OCI-LY7 (cell line): ENCODE data around the gene GPR135. TPM values are rescaled to one million over a fixed set of nuclear protein-coding genes. Genes with fewer than 3 reads are reported as not detected.
"Not testable (repeated sequence)": the region's sequence is repeated elsewhere in the genome, so short reads cannot be mapped to it uniquely, and the experiment has no call there.

Source experiments
- BruUV-seq: library from RNA; stranded (reverse); fragments of 400-500 nt; replicated peaks from 2 replicates; lab custom pipeline; 2021; lab: Mats Ljungman, UMichigan
- CTCF ChIA-PET: fragments of 300-600 bp; sonication (Branson Sonifier 250); formaldehyde crosslinking; loops from one replicate; lab custom pipeline; 2022; ENCODE audit warnings: antibody characterized with exemption; ENCODE audit not compliant: unreplicated experiment; lab: Charles Lee
- POLR2A ChIA-PET: fragments of 300-600 bp; sonication (Branson Sonifier 250); formaldehyde crosslinking; loops from one replicate; lab custom pipeline; 2022; ENCODE audit warnings: antibody characterized with exemption; lab: Charles Lee
- DNase-seq: peaks from one replicate; pipeline ENCODE4 v3.0.0-alpha.2; 2015; ENCODE audit warnings: low spot score
- H2AFZ ChIP-seq: fragments of 200-600 bp; sonication (generic), shearing (Covaris generic); 2 replicates; pipeline ENCODE4 v1.6.1; 2014; ENCODE audit warnings: mild to moderate bottlenecking, antibody characterized with exemption, low read length, moderate library complexity
- H3K27ac ChIP-seq: fragments of 200-600 bp; sonication (generic); 2 replicates; pipeline ENCODE4 v1.5.1; 2014; ENCODE audit warnings: mixed run types, low read depth, mild to moderate bottlenecking, moderate library complexity, low read length, inconsistent platforms; ENCODE audit not compliant: poor library complexity, severe bottlenecking
- H3K36me3 ChIP-seq: fragments of 200-600 bp; sonication (generic); 2 replicates; pipeline ENCODE4 v1.6.1; 2014; ENCODE audit warnings: mild to moderate bottlenecking, antibody characterized with exemption, low read length, moderate library complexity, mixed read lengths; ENCODE audit not compliant: insufficient read depth
- H3K4me1 ChIP-seq: fragments of 200-600 bp; sonication (generic); 2 replicates; pipeline ENCODE4 v1.5.1; 2014; ENCODE audit warnings: mild to moderate bottlenecking, low read length; ENCODE audit not compliant: insufficient read depth, poor library complexity, severe bottlenecking
- H3K4me2 ChIP-seq: fragments of 200-600 bp; sonication (generic); 2 replicates; pipeline ENCODE4 v1.6.1; 2014; ENCODE audit warnings: mild to moderate bottlenecking, low read length
- H3K4me3 ChIP-seq: fragments of 200-600 bp; sonication (generic); 2 replicates; pipeline ENCODE4 v1.5.1; 2014; ENCODE audit warnings: mild to moderate bottlenecking, low read depth, low read length; ENCODE audit not compliant: poor library complexity, severe bottlenecking
- H3K79me2 ChIP-seq: fragments of 200-600 bp; sonication (generic); 2 replicates; pipeline ENCODE4 v1.6.1; 2016; ENCODE audit warnings: low read depth, mild to moderate bottlenecking, low read length, moderate library complexity, mixed read lengths; ENCODE audit not compliant: insufficient read depth
- H3K9me2 ChIP-seq: fragments of 200-600 bp; sonication (generic); 2 replicates; pipeline ENCODE4 v1.6.1; 2016; ENCODE audit warnings: mild to moderate bottlenecking, low read length, mixed read lengths; ENCODE audit not compliant: insufficient read depth
- H3K9me3 ChIP-seq: fragments of 200-600 bp; sonication (generic); 2 replicates; pipeline ENCODE4 v1.6.1; 2014; ENCODE audit warnings: mild to moderate bottlenecking, mixed run types, low read length, mixed read lengths
- H4K20me1 ChIP-seq: fragments of 200-600 bp; sonication (generic); 2 replicates; pipeline ENCODE4 v1.6.1; 2014; ENCODE audit warnings: mild to moderate bottlenecking, antibody characterized with exemption, low read length, moderate library complexity, mixed read lengths; ENCODE audit not compliant: insufficient read depth
- CTCF ChIP-seq: fragments of 200-600 bp; sonication (generic); conservative IDR thresholded peaks from 2 replicates; pipeline ENCODE4 v1.5.1; 2014; ENCODE audit warnings: mild to moderate bottlenecking, antibody characterized with exemption, low read length, moderate library complexity, mixed read lengths
- EZH2phosphoT487 ChIP-seq: fragments of 200-600 bp; sonication (generic); IDR thresholded peaks from 2 replicates; pipeline ENCODE4 v1.6.1; 2018; ENCODE audit warnings: low read depth, borderline replicate concordance, mild to moderate bottlenecking, mixed run types, antibody characterized with exemption, low read length, moderate library complexity, mixed read lengths
- intact Hi-C: fragments of 100-400 bp; cut with micrococcal nuclease; formaldehyde crosslinking; loops from one replicate; pipeline ENCODE4 v1.10.0; 2022; ENCODE audit not compliant: unreplicated experiment
- total RNA-seq, 2 experiments: library from RNA; depleted of rRNA in 1 of 2; stranded (reverse); fragments of >200 nt in 1 of 2; shearing (Covaris generic) in 1 of 2; gene quantifications; 2 replicates each; pipeline ENCODE4 v1.2.3, GENCODE V29; 2014 to 2022

Gene GPR135
- total RNA-seq, 2 experiments from 2014 or later: 6.5 to 10.9 TPM

DNA sequence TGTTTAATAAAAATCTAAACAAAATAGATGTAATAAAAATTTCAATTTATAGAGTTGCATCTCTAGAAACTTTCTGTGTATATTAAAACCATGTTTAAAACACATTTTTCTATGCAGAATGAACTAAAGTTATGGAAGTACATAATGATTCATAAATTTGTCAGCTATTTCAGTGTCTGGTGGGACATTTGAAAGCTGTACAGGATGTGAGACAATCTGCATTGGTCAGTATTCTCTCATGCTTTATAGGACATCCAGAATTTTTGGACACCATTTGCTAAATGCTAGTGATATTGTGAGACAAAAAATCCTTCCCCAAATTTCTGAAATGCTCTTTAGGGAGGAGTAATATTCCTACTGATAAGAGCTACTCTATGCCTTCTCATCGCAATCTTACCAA lies 13.3 kb downstream of the GPR135 start:
- no peak for DNase-seq
- no peaks in the 10 kb centered on the region for H3K79me2 ChIP-seq
- H3K36me3 ChIP-seq: peaks cover 20% of the 10 kb centered on the region
- no peaks in the 10 kb centered on the region for H3K4me1 ChIP-seq
- POLR2A ChIA-PET: interaction anchor here (0.8 kb wide), 1 partner anchor 24 kb away, joined by 3 read pairs; no protein-coding TSS in a partner anchor
- no peak overlapping the region for H3K27ac ChIP-seq
- H3K4me2 ChIP-seq: no peak overlapping the region
- H3K4me3 ChIP-seq: no peak overlapping the region
- no peak for TF ChIP-seq EZH2phosphoT487
- TF ChIP-seq CTCF: no peak
- H3K9me2 ChIP-seq: no peaks in the 10 kb centered on the region
- no peak overlapping the region for H2AFZ ChIP-seq
- no TSS peak for BruUV-seq
- H4K20me1 ChIP-seq: no peaks in the 10 kb centered on the region
- H3K9me3 ChIP-seq: no peaks in the 10 kb centered on the region; the same call in 1 of the 2 replicates
- CTCF ChIA-PET: no interaction called here
- intact Hi-C loops: no loop called here

DNA sequence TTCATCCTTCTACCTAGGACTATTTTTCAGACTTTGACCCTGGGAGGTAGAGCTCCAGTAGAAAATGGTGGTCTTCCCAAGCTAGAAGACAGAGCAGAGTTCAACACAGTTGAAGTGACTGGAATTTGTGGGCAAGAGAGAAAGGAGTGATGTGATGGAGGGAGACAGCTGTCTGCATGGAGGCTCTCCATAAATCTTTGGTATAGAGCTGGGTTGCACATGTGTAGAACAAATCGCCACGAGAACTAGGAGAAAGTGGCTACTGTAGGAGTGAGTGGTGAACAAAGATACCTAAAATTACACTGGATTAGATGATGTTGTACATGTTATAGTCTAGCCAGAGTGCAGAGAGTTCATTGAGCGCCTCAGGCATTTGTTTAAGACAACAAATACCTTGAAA lies 14.5 kb downstream of the GPR135 start:
- no TSS peak for BruUV-seq
- CTCF ChIA-PET: no interaction called here
- H3K4me3 ChIP-seq: no peak overlapping the region
- no peak overlapping the region for H2AFZ ChIP-seq
- H3K4me2 ChIP-seq: no peak overlapping the region
- TF ChIP-seq EZH2phosphoT487 (no peak), CTCF (no peak)
- no peaks in the 10 kb centered on the region for H3K9me2 ChIP-seq
- POLR2A ChIA-PET: interaction anchor here (0.8 kb wide), 3 partner anchors 9 to 292 kb away, joined by 3 read pairs; no protein-coding TSS in a partner anchor
- intact Hi-C loops: no loop called here
- H3K27ac ChIP-seq: no peak overlapping the region
- no peak for DNase-seq
- H3K36me3 ChIP-seq: peaks cover 9% of the 10 kb centered on the region
- H3K9me3 ChIP-seq: no peaks in the 10 kb centered on the region
- no peaks in the 10 kb centered on the region for H4K20me1 ChIP-seq
- no peaks in the 10 kb centered on the region for H3K4me1 ChIP-seq
- no peaks in the 10 kb centered on the region for H3K79me2 ChIP-seq

DNA sequence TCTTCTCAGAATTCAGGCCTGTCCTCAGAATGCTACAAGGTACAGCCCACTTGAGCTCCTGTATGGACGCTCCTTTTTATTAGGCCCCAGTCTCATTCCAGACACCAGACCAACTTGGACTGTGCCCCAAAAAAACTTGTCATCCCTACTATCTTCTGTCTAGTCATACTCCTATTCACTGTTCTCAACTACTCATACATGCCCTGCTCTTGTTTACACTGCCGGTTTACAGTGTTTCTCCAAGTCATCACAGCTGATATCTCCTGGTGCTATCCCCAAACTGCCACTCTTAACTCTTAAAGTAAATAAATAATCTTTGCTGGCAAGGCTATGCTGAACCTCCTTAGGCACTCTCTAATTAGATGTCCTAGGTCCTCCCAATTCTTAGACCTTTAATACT lies 16.5 kb downstream of the GPR135 start:
- BruUV-seq, intact Hi-C loops: not testable (repeated sequence)
- CTCF ChIA-PET: interaction anchor here (1.0 kb wide), 1 partner anchor 324 kb away, joined by 3 read pairs; no protein-coding TSS in a partner anchor

More for the DNA sequence above, 16.5 kb downstream of the GPR135 start:
- POLR2A ChIA-PET, H3K4me2 ChIP-seq, H3K9me3 ChIP-seq, H3K4me3 ChIP-seq, DNase-seq, H3K27ac ChIP-seq, H3K4me1 ChIP-seq, H4K20me1 ChIP-seq, H3K36me3 ChIP-seq, H3K9me2 ChIP-seq, H2AFZ ChIP-seq, H3K79me2 ChIP-seq: not testable (repeated sequence)
